ENCODE data around the gene SLC9A9.

Gene SLC9A9

DNA sequence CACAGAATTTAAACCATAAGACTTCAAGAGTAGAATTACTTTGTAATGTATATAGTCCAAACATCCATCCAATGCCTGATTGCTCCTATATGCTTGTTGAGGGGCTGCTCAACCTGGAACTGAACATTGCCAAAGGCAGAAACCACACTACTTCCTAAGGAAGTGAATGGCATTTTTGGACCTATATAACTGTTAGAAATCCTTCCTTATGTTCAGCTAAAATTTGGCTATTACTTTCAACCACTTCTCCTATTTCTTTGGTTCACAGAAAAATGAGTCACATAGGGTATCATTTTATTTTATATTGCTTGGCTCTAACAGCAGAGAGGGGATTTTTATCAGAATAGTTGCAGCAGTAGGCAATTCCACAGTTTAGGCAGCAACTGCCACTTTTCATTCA lies 342.1 kb downstream of the SLC9A9 start:
- DNase-seq (ENCODE audit: low spot score), result no peak

DNA sequence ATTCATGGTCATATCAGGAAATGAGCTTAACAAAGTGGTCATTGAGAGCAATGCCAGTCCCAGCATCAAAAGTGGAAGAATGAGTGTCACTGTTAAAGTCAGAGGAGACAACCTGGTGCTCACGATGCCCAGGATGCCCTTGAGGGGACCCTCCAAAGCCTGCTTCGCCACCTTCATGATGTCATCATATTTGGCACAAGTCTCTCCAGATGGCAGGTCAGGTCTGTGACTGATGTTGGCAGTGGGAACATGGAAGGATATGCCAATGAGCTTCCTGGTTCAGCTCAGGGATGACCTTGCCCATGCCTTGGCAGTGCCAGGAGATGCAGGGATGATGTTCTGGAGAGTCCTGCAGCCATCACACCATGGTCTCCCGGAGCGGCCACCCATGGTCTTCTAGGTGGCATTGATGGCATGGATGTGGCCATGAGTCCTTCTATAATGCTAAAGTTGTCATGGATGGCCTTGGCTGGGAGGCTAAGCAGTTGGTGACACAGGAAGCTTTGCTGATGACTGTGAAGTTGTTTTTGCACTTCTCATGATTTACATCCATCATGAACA lies 344.9 kb downstream of the SLC9A9 start:
- no peak for DNase-seq (ENCODE audit: low spot score)

GRCh38 chr3:143502081-143502480 lies 346.2 kb downstream of the SLC9A9 start:
- no peak for DNase-seq (ENCODE audit: low spot score)

DNA sequence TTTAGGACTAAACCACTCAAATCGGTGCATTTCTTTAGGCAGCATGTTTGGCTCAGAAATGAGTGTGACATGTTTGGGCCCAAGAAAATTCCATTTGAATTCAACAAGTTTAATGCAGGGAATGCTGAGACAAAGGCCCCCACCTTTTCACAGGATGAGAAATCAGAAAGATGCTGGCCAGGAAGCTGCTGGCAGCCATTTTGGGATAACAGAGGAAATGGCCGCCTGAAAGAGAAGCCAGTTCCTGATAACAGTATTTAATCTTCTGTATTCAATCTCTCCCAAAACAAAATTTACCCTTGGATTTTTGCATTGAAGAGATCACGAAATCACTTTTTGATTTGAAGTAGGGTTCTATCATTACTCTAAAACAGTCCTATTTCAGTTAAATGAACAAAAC lies 350.9 kb downstream of the SLC9A9 start:
- no peak for DNase-seq (ENCODE audit: low spot score)

- DNase-seq (ENCODE audit: low spot score), result no peak
Measured at GRCh38 chr3:143496191-143496590, 352.1 kb downstream of the SLC9A9 start.

- DNase-seq (ENCODE audit: low spot score), result no peak
Measured at GRCh38 chr3:143495527-143495926, 352.7 kb downstream of the SLC9A9 start.

DNA sequence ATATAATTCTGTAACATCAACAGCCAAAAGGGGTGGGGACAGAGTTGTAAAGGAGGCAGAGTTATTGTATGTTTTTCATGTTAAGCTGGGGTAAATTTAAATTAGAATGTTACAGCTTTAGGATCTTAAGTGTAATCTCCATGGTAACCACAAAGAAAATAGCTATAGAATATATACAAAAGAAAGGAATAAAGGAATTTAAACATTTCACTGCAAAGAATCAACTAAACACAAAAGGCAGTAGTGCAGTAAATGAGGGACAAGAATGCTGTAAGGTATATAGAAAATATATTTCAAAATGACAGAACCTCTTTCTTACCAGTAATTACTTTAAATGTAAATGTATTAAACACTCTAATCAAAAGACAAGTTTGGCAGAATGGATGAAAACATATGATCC lies 361.7 kb downstream of the SLC9A9 start:
- DNase-seq (ENCODE audit: low spot score), result no peak

- no peak for DNase-seq (ENCODE audit: low spot score)
Measured at GRCh38 chr3:143484846-143485512, 363.3 kb downstream of the SLC9A9 start.

DNA sequence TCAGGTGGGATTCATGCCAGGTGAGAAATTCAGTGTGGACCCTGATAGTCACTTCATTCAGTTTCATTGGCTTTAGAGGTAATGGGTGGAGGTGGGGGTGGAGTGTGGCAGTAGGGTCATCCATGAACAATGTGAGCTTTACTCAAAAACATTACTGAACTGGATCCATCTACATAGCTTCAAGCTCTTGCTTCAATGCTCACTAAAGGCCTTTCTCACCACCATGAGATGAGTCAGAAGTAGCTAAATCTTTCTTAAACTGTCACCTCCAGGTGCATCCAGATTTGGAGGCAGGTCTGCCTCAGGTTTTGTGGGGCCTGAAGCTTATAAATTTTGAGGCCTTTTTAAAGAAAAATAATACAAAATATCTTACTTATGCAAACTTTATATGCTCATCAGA lies 365.1 kb downstream of the SLC9A9 start:
- no peak for DNase-seq (ENCODE audit: low spot score)

GRCh38 chr3:143482106-143483088 lies 365.9 kb downstream of the SLC9A9 start:
- DNase-seq (ENCODE audit: low spot score), result no peak

DNA sequence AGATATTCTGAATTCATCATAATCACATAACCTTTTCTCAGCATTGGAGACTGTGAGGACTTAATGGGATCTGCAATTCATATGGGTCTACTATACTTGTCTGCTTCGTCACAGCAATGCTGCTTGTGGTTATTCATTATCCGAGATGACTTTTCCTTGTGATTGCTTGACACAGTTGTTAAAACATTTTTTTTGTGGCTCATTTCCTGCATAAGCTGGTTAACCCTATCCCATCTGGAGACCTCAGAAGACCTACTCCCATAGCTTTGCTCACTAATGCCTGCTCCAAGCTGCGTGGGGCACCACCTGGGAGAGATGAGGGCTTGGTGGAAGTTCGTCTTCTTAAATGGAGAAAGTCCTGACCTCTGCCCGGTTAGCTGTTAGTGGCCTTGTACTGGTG lies 367.9 kb downstream of the SLC9A9 start:
- no peak for DNase-seq (ENCODE audit: low spot score)

DNA sequence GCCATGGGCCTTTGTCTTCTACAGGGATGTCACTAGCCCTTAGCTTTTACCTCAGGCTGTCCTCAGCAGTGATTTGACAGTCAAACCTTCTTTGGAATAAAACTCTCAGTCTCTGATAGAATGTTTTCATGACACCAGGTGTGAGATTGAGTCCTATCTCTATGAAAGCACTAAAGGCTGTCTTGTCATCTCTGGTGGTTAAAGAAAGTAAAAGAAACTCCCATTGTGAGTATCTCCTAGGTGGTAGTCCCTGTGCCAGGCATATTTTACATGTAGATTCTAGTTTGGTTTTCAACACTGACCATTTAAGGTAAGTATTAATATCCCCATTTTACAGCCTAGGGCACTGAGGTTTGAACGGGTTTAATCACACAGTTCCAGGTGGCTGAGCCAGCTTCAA lies 368.5 kb downstream of the SLC9A9 start:
- DNase-seq (ENCODE audit: low spot score), result no peak

GRCh38 chr3:143478115-143478693 lies 370.1 kb downstream of the SLC9A9 start:
- no peak for DNase-seq (ENCODE audit: low spot score)

DNA sequence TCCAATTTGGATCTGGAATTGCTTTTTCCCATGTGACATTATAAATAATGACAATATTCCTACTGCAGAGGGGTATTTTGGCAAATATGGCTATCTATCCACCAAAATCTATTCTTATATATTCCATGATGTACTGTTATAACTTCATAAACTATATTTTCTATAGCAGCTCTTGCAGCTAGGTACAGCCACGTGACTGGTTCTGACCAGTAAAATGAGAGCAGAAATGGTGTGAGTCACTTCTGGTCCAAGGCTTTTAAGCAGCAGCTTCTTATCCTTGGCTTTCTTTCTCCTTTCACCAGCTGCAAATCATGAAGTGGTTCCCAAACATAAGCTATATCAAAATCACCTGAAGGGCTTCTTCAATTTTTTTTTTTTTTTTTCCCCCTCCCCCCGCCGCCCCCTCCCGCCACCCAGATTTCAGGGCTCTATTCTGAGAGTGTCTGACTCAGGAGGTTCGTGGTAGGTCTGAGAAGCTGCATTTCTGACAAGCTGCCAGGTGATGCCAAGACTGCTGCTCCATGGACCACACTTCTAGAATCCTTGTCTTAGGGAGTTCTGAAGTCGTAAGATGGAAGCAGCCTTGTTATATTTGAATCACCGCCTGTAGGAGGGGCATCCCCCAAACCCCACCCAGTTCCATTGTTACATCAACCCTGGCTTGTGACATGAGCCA lies 371.2 kb downstream of the SLC9A9 start:
- no peak for DNase-seq (ENCODE audit: low spot score)

DNA sequence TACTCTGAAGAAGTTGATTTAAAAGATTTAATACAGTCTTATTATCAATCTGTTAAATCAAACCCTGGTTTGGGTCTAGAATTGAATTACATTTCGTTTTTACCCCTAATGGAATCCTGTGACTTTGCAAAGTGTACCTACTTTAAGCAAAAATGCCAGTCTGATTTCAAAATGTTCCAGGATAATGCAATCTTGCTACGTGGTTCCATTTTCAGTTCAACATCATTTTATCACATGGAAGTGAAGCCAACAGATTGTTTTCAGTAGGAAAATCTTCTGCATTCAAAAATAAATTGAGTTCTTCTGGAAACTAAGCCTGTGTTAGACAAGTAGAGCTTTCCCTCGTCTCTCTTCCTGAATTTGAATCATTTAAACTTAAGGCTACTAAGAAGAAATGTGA lies 372.3 kb downstream of the SLC9A9 start:
- DNase-seq (ENCODE audit: low spot score), result no peak

DNA sequence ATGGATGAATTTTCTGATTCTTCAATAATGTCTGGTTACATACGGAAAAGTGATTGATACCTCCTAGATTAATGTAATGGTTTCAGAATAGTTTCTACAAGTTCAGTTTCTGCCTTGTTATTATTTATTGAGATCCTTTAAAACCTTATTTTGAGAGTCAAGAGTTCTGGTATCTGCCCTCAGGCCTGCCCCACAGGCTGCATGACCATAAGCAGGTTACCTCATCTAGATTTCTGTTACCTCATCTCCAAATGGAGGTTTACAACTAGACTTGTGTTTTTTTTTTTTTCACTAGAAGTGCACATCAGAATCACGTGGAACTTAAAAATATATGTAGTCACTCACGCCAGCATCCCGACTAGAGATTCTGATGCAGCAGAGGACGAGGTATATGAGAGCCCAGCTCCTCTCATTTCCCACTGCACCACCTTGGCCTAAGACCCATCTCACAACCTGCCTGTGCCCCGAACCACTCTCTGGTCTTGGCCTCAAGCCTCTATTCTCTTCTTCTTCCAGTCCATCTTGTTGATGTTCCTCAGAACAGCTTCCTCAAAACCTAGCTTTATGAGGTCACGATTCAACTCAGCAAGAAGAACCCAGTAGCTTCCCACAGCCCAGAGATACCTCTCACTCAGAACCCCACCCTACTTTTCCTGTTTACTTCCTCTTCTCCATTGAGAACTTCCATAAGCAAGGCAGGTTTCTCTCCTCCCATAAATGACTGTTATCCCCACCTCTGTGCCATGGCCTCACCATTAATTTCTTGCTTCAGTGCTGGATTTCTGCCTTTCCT lies 375.3 kb downstream of the SLC9A9 start:
- DNase-seq (ENCODE audit: low spot score), result no peak

DNA sequence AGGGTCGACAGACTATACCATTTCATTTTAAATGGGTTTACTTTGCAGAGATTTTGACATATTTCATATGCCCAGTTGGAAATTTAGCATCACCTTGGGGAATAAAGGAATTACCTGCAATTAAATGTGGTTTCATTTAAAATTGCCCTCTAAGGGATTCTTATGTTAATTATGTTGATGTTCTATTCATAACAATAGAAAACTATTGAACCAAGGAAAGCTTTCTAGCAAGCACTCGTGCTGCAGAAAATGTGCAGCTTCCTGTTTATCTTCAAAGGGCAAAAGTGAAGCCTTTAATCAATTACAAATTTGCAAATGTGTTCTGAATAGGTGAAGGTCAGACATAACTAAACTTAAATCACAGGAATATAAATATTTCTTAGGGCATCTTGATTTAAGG lies 376.6 kb downstream of the SLC9A9 start:
- no peak for DNase-seq (ENCODE audit: low spot score)

DNA sequence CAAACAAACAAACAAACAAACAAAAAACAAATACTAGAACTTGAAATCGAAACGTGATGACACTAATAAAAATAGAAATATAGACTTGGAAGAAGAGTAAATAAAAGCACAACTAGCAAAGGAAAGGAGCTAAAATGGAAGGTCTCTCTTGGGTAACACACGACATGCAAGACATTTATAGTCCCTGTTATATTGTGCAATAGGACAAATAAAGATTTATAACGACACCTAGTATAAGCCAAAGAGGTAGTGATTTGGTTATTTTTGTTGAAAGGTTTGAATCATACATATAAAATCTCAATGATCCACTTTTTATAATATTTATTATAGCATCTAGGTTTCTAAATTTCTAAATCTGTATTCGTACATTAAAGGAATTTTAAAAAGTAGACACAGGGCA lies 379.1 kb downstream of the SLC9A9 start:
- no peak for DNase-seq (ENCODE audit: low spot score)

- DNase-seq (ENCODE audit: low spot score), result no peak
Measured at GRCh38 chr3:143465666-143466065, 382.6 kb downstream of the SLC9A9 start.

- no peak for DNase-seq (ENCODE audit: low spot score)
Measured at GRCh38 chr3:143464850-143465249, 383.4 kb downstream of the SLC9A9 start.

DNA sequence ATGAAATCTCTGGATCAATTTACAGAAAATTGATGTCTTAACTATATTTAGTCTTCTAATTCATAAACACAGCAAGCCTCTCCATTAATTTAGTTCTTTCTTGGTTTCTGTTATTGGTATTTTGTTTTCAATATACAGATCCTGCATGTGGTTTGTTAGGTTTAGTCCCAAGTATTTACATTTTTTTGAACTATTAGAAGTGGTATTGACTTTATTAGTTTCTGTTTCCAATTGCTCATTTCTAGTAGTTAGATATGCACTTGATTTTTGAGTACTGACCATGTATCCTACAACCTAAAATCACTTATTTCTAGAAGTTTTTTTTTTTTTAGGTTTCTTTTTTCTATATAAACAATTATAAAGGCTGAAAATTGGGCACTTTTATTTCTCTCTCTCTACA lies 392.8 kb downstream of the SLC9A9 start:
- no peak for DNase-seq (ENCODE audit: low spot score)

Data from left forelimb (tissue), 1 donor.